IMR-90 (cell line): Measurements from ENCODE around the gene FBLN1. TPM values are rescaled to one million over a fixed set of nuclear protein-coding genes. Genes with fewer than 3 reads are reported as not detected.

Source experiments
- ATAC-seq: fragments of 200-7000 bp; cut with Tn5 transposase; 2 replicates; pipeline ENCODE4 v1.9.1; 2020; ENCODE audit warnings: low read depth, mild to moderate bottlenecking, moderate library complexity
- BruUV-seq: library from RNA; stranded (reverse); fragments of 400-500 nt; replicated peaks from 2 replicates; lab custom pipeline; 2021; lab: Mats Ljungman, UMichigan
- CTCF ChIA-PET: fragments of 300-600 bp; formaldehyde crosslinking; extraction: SDS; loops from one replicate; lab custom pipeline; 2021; ENCODE audit warnings: antibody characterized with exemption; lab: Yijun Ruan, JAX
- POLR2A ChIA-PET: fragments of 300-600 bp; sonication (Branson Sonifier 250); formaldehyde crosslinking; loops from one replicate; lab custom pipeline; 2022; ENCODE audit warnings: antibody characterized with exemption; ENCODE audit not compliant: unreplicated experiment; lab: Charles Lee
- DNase-seq: peaks from one replicate; pipeline ENCODE4 v3.0.0; 2013
- H2AFZ ChIP-seq: replicated peaks from 2 replicates; pipeline ENCODE3; 2013; ENCODE audit warnings: low read length, mild to moderate bottlenecking; ENCODE audit not compliant: poor library complexity
- H2AK5ac ChIP-seq: 2 replicates; pipeline ENCODE4 v1.6.1; 2013; ENCODE audit warnings: low read depth, low read length, inconsistent platforms
- H2AK9ac ChIP-seq: replicated peaks from 2 replicates; pipeline ENCODE3; 2013; ENCODE audit warnings: mild to moderate bottlenecking, low read depth, low read length, moderate library complexity; ENCODE audit not compliant: poor library complexity
- H2BK120ac ChIP-seq: 2 replicates; pipeline ENCODE4 v1.6.1; 2013; ENCODE audit warnings: low read depth, low read length, inconsistent platforms
- H2BK15ac ChIP-seq: 3 replicates; pipeline ENCODE4 v1.6.1; 2013; ENCODE audit warnings: low read depth, low read length, inconsistent platforms
- H2BK20ac ChIP-seq: 2 replicates; pipeline ENCODE4 v1.6.1; 2013; ENCODE audit warnings: low read depth, mild to moderate bottlenecking, inconsistent platforms, low read length, moderate library complexity
- H2BK5ac ChIP-seq: 2 replicates; pipeline ENCODE4 v1.6.1; 2013; ENCODE audit warnings: mild to moderate bottlenecking, low read depth, low read length, inconsistent platforms; ENCODE audit not compliant: poor library complexity, severe bottlenecking
- H3K14ac ChIP-seq: replicated peaks from 2 replicates; pipeline ENCODE4 v1.6.1; 2013; ENCODE audit warnings: low read depth, low read length, inconsistent platforms
- H3K18ac ChIP-seq: 2 replicates; pipeline ENCODE4 v1.6.1; 2013; ENCODE audit warnings: low read depth, low read length, control low read depth
- H3K23ac ChIP-seq: 2 replicates; pipeline ENCODE4 v1.6.1; 2013; ENCODE audit warnings: low read depth, low read length, inconsistent platforms
- H3K27ac ChIP-seq: 2 replicates; pipeline ENCODE4 v1.5.1; 2013; ENCODE audit warnings: mild to moderate bottlenecking, control low read depth, low read length; ENCODE audit not compliant: insufficient read depth
- H3K27me3 ChIP-seq: 2 replicates; pipeline ENCODE4 v1.6.1; 2013; ENCODE audit warnings: low read length; ENCODE audit not compliant: control insufficient read depth, insufficient read depth
- H3K36me3 ChIP-seq: 2 replicates; pipeline ENCODE4 v1.6.1; 2013; ENCODE audit warnings: low read length, mixed read lengths; ENCODE audit not compliant: control insufficient read depth, insufficient read depth
- H3K4ac ChIP-seq: 2 replicates; pipeline ENCODE4 v1.6.1; 2013; ENCODE audit warnings: low read depth, low read length, inconsistent platforms
- H3K4me1 ChIP-seq: 2 replicates; pipeline ENCODE4 v1.6.1; 2013; ENCODE audit warnings: low read length, mixed read lengths; ENCODE audit not compliant: control insufficient read depth, insufficient read depth
- H3K4me2 ChIP-seq: 2 replicates; pipeline ENCODE4 v1.6.1; 2013; ENCODE audit warnings: low read depth, mild to moderate bottlenecking, control low read depth, low read length, moderate library complexity
- H3K4me3 ChIP-seq: 2 replicates; pipeline ENCODE4 v1.5.1; 2013; ENCODE audit warnings: low read depth, mild to moderate bottlenecking, control low read depth, low read length, moderate library complexity; ENCODE audit not compliant: insufficient read depth
- H3K56ac ChIP-seq: 2 replicates; pipeline ENCODE4 v1.6.1; 2013; ENCODE audit warnings: low read length, inconsistent platforms; ENCODE audit not compliant: insufficient read depth; ENCODE audit errors: extremely low read depth
- H3K79me1 ChIP-seq, 2 experiments: 2 replicates each; pipeline ENCODE4 v1.6.1; 2013; ENCODE audit warnings: low read length in 2 of 2, inconsistent platforms in 1 of 2, low read depth in 1 of 2
- H3K9ac ChIP-seq: 2 replicates; pipeline ENCODE4 v1.6.1; 2013; ENCODE audit warnings: low read depth, low read length, control low read depth
- H3K9me1 ChIP-seq: 2 replicates; pipeline ENCODE4 v1.6.1; 2013; ENCODE audit warnings: low read length, inconsistent platforms; ENCODE audit not compliant: insufficient read depth
- H3K9me3 ChIP-seq: 2 replicates; pipeline ENCODE4 v1.6.1; 2013; ENCODE audit warnings: low read length; ENCODE audit not compliant: control insufficient read depth, insufficient read depth
- H4K20me1 ChIP-seq: 2 replicates; pipeline ENCODE4 v1.6.1; 2013; ENCODE audit warnings: low read length, inconsistent platforms; ENCODE audit not compliant: insufficient read depth
- H4K5ac ChIP-seq: 2 replicates; pipeline ENCODE4 v1.6.1; 2013; ENCODE audit warnings: mild to moderate bottlenecking, low read depth, low read length, control low read depth
- H4K8ac ChIP-seq, 2 experiments: 2 replicates each; pipeline ENCODE4 v1.6.1; 2013; ENCODE audit warnings: low read depth in 2 of 2, low read length in 2 of 2, control low read depth in 1 of 2, inconsistent platforms in 1 of 2
- H4K91ac ChIP-seq: 2 replicates; pipeline ENCODE4 v1.6.1; 2013; ENCODE audit warnings: low read depth, low read length, inconsistent platforms; ENCODE audit not compliant: insufficient read depth
- BHLHE40 ChIP-seq: fragments of 150-350 bp; IDR thresholded peaks from 2 replicates; pipeline ENCODE4 v1.6.1; 2016; ENCODE audit warnings: mild to moderate bottlenecking, low read depth, low read length
- CEBPB ChIP-seq: IDR thresholded peaks from 2 replicates; pipeline ENCODE4 v1.6.1; 2012; ENCODE audit warnings: low read depth, low read length, improper control_type of control experiment
- WGBS, 2 experiments: methylation state at CpG; one replicate each; pipeline versions ENCODE4 v1.1.5 to v1.1.7; 2013; ENCODE audit warnings: missing lambda C conversion rate in 2 of 2; ENCODE audit not compliant: insufficient read length in 1 of 2; ENCODE audit errors: extremely low coverage in 2 of 2; 5-methylcytosine and 5-hydroxymethylcytosine counted together
- dilution Hi-C: fragments of 300-500 bp; cut with HindIII; formaldehyde crosslinking; loops from one replicate; pipeline ENCODE4 v1.14.3; 2018; ENCODE audit warnings: low sequenced_read_pairs; ENCODE audit not compliant: unreplicated experiment
- in situ Hi-C: fragments of 300-500 bp; cut with MboI; formaldehyde crosslinking; loops from 3 replicates; pipeline ENCODE4 v1.14.3; 2019; ENCODE audit warnings: low sequenced_read_pairs, inconsistent platforms, mixed read lengths
- intact Hi-C: fragments of 100-400 bp; cut with micrococcal nuclease; formaldehyde crosslinking; loops from 2 replicates; pipeline ENCODE4 v1.10.0; 2022
- polyA plus RNA-seq, 3 experiments: library from polyadenylated mRNA; depleted of rRNA; stranded (reverse); fragments of >200 nt; gene quantifications; 2 replicates each; pipeline ENCODE4 v1.2.3, GENCODE V29; 2012; ENCODE audit warnings: low replicate concordance in 1 of 3
- total RNA-seq: library from RNA; depleted of rRNA; stranded (reverse); fragments of >200 nt; gene quantifications from 2 replicates; pipeline ENCODE4 v1.2.3, GENCODE V29; 2012

The FBLN1 gene
- total and polyA plus RNA-seq, 2 of the 4 experiments (the other 2 are of a cell fraction), result 11.3 to 87.9 TPM

DNA sequence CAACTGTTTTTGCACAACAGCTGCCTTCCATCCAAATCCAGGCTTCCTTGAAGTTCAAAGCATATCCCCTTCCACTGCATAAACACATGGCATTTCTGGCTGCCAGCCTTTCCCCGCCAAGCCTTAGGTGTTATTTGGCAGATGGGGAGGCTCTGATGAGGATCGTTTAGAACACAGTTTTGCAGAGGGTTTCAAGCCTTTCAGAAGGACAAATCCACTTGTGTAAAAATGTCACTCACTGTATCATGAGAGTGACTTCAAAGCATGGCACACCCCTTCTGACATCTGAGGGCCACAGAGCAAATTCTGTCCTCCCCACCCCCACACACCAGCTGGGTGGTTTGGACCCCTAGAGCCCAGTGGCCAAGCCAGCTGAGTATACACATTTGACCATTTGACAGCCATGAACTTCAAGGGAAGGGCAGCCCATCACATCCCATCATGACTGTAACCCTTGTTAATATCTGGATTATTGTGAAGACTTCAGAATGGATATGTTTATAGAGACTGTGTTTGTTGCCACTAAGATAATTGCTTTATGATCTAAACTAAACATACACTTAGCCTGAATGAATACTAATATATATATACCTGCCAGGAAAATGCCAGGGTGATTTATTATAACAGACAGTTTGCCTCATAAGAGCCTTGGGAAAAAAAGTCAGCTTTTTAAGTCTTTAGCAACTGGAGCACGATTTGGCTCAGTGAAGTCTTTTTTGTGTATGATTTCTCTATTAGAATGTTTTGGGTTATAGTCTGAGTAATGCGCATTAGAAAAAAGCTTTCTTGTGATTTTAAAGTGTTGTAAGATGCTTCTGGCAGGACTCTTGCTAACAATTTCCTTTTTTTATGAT, 31.9 kb downstream of the FBLN1 start:
- Histone ChIP-seq H3K4me3 (no peak overlapping the region), H3K9me1 (peaks cover 21% of the 10 kb centered on the region), H3K23ac (no peak overlapping the region), H3K9me3 (no peaks in the 10 kb centered on the region), H3K4me1 (peaks cover 56% of the 10 kb centered on the region), H3K4me2 (no peak overlapping the region; the same call in 1 of the 2 replicates), H3K27me3 (no peaks in the 10 kb centered on the region), H3K27ac (peak overlapping the region; percentile 95; the same call in 1 of the 2 replicates), H3K9ac (peak overlapping the region; percentile 37; the same call in 1 of the 2 replicates), H2AFZ (no peak overlapping the region), H2AK9ac (peak overlapping the region; percentile 46), H4K5ac (peak overlapping the region; percentile 23), H4K91ac (peak overlapping the region; percentile 24; the same call in 1 of the 2 replicates), H3K56ac (no peak overlapping the region), H3K14ac (no peak overlapping the region; the same call in 1 of the 2 replicates), H2BK5ac (peak overlapping the region; percentile 64), H4K20me1 (peaks cover 16% of the 10 kb centered on the region), H4K8ac (peak overlapping the region in 1 of 2 experiments; percentile 26; a peak in 1 of 4 replicates), H3K4ac (peak overlapping the region; percentile 42; the same call in 1 of the 2 replicates), H2BK20ac (peak overlapping the region; percentile 61; the same call in 1 of the 2 replicates), H3K79me1 (peaks cover 0 to 38% of the 10 kb centered on the region in 2 experiments; a peak in 2 of 4 replicates), H2AK5ac (peak overlapping the region; percentile 33; the same call in 1 of the 2 replicates), H3K36me3 (peaks cover 50% of the 10 kb centered on the region; the same call in 1 of the 2 replicates), H3K18ac (peak overlapping the region; percentile 77), H2BK15ac (peak overlapping the region; percentile 12; the same call in 1 of the 3 replicates), H2BK120ac (peak overlapping the region; percentile 61; the same call in 1 of the 2 replicates)
- in situ Hi-C loops (no loop called here), dilution Hi-C loops (no loop called here), intact Hi-C loops (no loop called here)
- ChIA-PET POLR2A (no interaction called here), CTCF (interaction anchor here (0.6 kb wide), 1 partner anchor 566 kb away, joined by 3 read pairs; no protein-coding TSS in a partner anchor)
- peak; percentile 8 for ATAC-seq
- no TSS peak for BruUV-seq
- TF ChIP-seq BHLHE40 (no peak), CEBPB (0 out of 2 replicates have a peak, but pooled peaks have one; percentile 7)
- peak; percentile 86 for DNase-seq
- WGBS, 2 experiments, result no CpG with 5 or more reads among the region's 4 CpGs
